ENCODE results near the gene PPP2R1B. TPM values are rescaled to one million over a fixed set of nuclear protein-coding genes. Genes with fewer than 3 reads are reported as not detected.

The PPP2R1B gene
- total RNA-seq, 1 donor = 38.9 TPM

- no peak overlapping the region for H3K4me3 ChIP-seq (ENCODE audit: low read depth, low read length)
- no peak for DNase-seq (ENCODE audit: low read depth)
- TF ChIP-seq CTCF (IDR thresholded peaks at IDR 0.05; ENCODE audit: insufficient read depth, low read depth, low read length) = no peak
Measured at GRCh38 chr11:111734954-111735261, 31.3 kb downstream of the PPP2R1B start.

DNA sequence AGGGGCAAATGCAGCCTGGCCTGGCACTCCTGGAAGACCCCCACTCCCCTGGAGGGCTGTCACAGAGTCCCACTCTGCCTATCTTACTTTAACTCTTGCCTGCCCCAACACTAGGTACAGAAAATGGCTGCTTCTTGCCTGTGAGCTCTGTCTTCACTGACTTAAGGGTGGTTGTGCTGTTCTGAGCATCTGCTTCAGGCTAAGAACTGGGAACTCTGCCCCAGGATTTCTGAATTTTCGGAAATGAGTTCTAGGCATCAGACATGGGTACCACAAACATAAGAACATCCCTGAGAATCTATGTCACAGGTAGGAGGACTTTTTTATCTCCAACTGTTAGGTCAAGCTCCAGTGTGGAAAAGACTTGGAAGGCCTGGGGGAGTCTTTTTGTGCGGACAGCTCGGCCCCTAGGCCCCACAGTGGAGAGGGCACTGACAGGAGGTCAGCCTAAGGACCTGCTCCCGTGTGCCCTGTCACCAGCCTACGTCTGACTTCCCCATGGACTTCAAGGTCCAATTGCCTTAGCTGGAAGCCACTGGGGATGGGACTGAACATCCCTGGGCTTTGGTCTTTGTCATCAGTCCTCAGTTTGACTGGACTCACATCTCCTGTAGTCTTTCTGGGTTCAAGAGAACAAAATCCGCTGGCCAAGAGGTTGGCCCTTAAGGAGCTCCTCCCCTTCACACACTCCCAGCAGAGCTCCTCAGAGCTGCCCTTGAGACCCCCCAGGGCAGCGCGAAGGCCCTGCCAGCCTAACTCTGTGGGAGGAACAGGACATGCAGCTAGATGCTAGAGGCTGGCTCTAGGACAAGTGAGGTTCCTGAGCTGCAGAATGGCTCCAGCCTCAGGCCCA, 31.9 kb downstream of the PPP2R1B start:
- DNase-seq (ENCODE audit: low read depth) = no peak
- no peak overlapping the region for H3K4me3 ChIP-seq (ENCODE audit: low read depth, low read length)
- no peak for TF ChIP-seq CTCF (IDR thresholded peaks at IDR 0.05; ENCODE audit: insufficient read depth, low read depth, low read length)

DNA sequence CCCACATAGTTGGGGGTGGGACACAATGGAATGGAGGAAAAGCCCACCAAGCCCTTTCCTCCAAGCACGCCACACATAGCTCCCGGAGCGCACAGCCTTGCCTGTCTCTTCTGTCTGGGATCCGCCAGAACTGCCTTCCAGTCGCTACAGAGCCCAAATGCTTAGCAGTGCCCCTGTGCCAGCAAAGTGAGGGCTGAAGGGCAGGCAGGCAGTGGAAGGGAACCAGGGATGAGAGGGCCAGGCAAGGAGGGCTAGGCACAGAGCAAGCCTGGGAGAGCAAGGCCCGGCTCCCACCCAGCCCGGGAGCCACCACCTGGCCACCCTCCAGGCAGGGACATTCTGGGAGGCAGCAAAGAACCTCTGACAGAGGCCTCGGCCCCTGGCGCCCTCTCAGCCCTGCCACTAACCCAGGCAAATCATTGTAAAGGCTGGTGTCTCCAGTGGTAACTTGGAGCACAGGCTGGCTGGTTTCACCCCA, 32.5 kb downstream of the PPP2R1B start:
- TF ChIP-seq CTCF (IDR thresholded peaks at IDR 0.05; ENCODE audit: insufficient read depth, low read depth, low read length) = no peak
- H3K4me3 ChIP-seq (ENCODE audit: low read depth, low read length) = no peak overlapping the region
- no peak for DNase-seq (ENCODE audit: low read depth)

GRCh38 chr11:111733016-111733415, 33.2 kb downstream of the PPP2R1B start:
- H3K4me3 ChIP-seq (ENCODE audit: low read depth, low read length) = no peak overlapping the region
- peak; percentile 56 for DNase-seq (ENCODE audit: low read depth)
- no peak for TF ChIP-seq CTCF (IDR thresholded peaks at IDR 0.05; ENCODE audit: insufficient read depth, low read depth, low read length)

- DNase-seq (ENCODE audit: low read depth) = no peak
- TF ChIP-seq CTCF (IDR thresholded peaks at IDR 0.05; ENCODE audit: insufficient read depth, low read depth, low read length) = no peak
- no peak overlapping the region for H3K4me3 ChIP-seq (ENCODE audit: low read depth, low read length)
Measured at GRCh38 chr11:111731821-111732220, 34.4 kb downstream of the PPP2R1B start.

GRCh38 chr11:111730871-111731591, 35.2 kb downstream of the PPP2R1B start:
- TF ChIP-seq CTCF (IDR thresholded peaks at IDR 0.05; ENCODE audit: insufficient read depth, low read depth, low read length) = no peak
- no peak overlapping the region for H3K4me3 ChIP-seq (ENCODE audit: low read depth, low read length)
- no peak for DNase-seq (ENCODE audit: low read depth)
